ENCODE results near the gene CST9.

- TF ChIP-seq CTCF (IDR thresholded peaks at IDR 0.05) (no peak), POLR2A (IDR thresholded peaks at IDR 0.05) (no peak)
Measured at GRCh38 chr20:23562721-23563342, 42.9 kb downstream of the CST9 start.
